HepG2 (cell line): ENCODE data around the gene PRKCE. TPM values are rescaled to one million over a fixed set of nuclear protein-coding genes. Genes with fewer than 3 reads are reported as not detected.
A peak's percentile ranks its signal among the peaks of the same experiment; 100 is the strongest.

Experiments
- HOXD1 ChIP-seq: sonication (generic); formaldehyde crosslinking; IDR thresholded peaks from 2 replicates; pipeline ENCODE4 v1.5.0; 2020; ENCODE audit warnings: missing genetic modification reagents
- RELA ChIP-seq: sonication (generic); formaldehyde crosslinking; IDR thresholded peaks from 2 replicates; pipeline ENCODE4 v1.4.0; 2020; ENCODE audit warnings: missing genetic modification reagents
- SOX5 ChIP-seq: IDR thresholded peaks from 2 replicates; pipeline ENCODE4 v1.6.1; 2016; ENCODE audit warnings: borderline replicate concordance
- ZBTB3 ChIP-seq: sonication (generic); formaldehyde crosslinking; IDR thresholded peaks from 2 replicates; pipeline ENCODE4 v1.4.0; 2020; ENCODE audit warnings: low read depth, mild to moderate bottlenecking, moderate library complexity, missing genetic modification reagents, borderline replicate concordance
- ZMYM4 ChIP-seq: sonication (generic); formaldehyde crosslinking; IDR thresholded peaks from 2 replicates; pipeline ENCODE4 v1.8.1; 2023; ENCODE audit warnings: mild to moderate bottlenecking, missing genetic modification reagents
- polyA plus RNA-seq, 8 experiments: library from polyadenylated mRNA; depleted of rRNA in 3 of 8; stranded (reverse) in 7 of 8; unstranded in 1 of 8; fragments of >200 nt; fragmentation: Illumina TruSeq in 4 of 8; extraction: Trizol in 4 of 8; gene quantifications; 2 replicates each; pipeline versions ENCODE4 v1.2.1 to v1.2.3, GENCODE V29; 2011 to 2016; ENCODE audit warnings: low read depth in 4 of 8, missing spikeins in 1 of 8, mixed read lengths in 1 of 8; ENCODE audit not compliant: insufficient read depth in 1 of 8
- total RNA-seq, 5 experiments: library from RNA; depleted of rRNA; stranded (reverse); fragments of >200 nt; fragmentation: Illumina TruSeq; extraction: Trizol; gene quantifications; 2 replicates each; pipeline ENCODE4 v1.2.3, GENCODE V29; 2016; ENCODE audit warnings: low read depth in 1 of 5
- TF ChIP-seq, protein P1 (sequence below), 2 experiments: sonication (generic) in 1 of 2; formaldehyde crosslinking in 1 of 2; IDR thresholded peaks; 2 replicates each; pipeline versions ENCODE4 v1.6.1 to v1.9.0; 2014 to 2022; ENCODE audit warnings: antibody characterized with exemption in 1 of 2, borderline replicate concordance in 1 of 2, inconsistent platforms in 1 of 2, low read depth in 1 of 2, missing genetic modification reagents in 1 of 2
- TF ChIP-seq, protein P2 (sequence below): sonication (generic); formaldehyde crosslinking; IDR thresholded peaks from 2 replicates; pipeline ENCODE4 v1.5.0; 2020; ENCODE audit warnings: mild to moderate bottlenecking, missing genetic modification reagents, borderline replicate concordance
- TF ChIP-seq, protein P3 (sequence below): sonication (generic); formaldehyde crosslinking; IDR thresholded peaks from 2 replicates; pipeline ENCODE4 v1.4.0; 2020; ENCODE audit warnings: missing genetic modification reagents

PRKCE gene
- total and polyA plus RNA-seq, 2 of the 13 experiments (the other 11 are each of a cell fraction or from before 2014, with no cell fraction given), result 1.0 to 3.9 TPM

DNA sequence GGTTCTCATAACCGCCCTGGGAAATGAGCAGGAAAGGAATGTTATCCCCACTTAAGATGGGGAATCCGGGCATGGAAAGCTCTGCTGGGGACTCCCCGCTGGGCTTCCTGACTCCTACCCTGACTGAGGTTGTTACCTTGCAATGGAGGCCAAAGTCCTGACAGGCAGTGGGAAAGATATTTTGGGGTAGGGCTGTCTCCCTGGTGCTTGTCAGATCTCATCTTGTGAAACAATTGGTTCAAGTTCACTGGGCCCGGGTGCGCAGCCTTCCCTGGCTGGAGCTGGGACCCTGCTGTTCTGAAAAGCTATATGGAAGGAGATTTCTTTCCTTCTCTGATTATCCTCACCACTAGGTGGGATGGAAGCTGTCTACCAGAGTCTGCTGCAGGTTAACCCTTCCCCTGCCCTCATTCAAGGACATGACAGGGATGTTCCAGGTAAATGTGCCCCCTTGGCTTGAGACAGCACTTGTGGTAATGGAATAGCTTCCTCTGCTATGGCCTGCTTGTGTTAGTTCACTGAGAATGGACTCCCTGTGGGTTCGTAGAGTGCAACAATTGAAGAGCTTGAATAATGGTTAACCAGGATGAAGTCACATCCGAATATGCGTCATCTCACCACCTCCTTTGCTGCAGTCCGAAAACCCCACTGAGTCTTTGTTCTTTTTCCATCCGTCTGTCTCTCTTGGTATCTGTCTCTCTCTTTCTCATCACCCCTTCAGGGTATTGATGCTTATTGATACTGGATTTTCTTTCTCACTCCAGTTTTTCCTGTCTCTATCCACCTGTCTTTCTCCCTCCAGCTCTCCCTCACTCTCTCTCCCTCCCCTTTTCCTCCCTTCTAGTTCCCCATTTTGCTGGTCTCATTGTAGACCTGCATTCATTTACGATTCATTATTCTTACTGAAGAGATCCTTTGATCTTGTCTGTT lies 577.9 kb downstream of the PRKCE start (continued):
- TF ChIP-seq, protein P1, sequence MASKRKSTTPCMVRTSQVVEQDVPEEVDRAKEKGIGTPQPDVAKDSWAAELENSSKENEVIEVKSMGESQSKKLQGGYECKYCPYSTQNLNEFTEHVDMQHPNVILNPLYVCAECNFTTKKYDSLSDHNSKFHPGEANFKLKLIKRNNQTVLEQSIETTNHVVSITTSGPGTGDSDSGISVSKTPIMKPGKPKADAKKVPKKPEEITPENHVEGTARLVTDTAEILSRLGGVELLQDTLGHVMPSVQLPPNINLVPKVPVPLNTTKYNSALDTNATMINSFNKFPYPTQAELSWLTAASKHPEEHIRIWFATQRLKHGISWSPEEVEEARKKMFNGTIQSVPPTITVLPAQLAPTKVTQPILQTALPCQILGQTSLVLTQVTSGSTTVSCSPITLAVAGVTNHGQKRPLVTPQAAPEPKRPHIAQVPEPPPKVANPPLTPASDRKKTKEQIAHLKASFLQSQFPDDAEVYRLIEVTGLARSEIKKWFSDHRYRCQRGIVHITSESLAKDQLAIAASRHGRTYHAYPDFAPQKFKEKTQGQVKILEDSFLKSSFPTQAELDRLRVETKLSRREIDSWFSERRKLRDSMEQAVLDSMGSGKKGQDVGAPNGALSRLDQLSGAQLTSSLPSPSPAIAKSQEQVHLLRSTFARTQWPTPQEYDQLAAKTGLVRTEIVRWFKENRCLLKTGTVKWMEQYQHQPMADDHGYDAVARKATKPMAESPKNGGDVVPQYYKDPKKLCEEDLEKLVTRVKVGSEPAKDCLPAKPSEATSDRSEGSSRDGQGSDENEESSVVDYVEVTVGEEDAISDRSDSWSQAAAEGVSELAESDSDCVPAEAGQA (IDR thresholded peaks at IDR 0.05; ENCODE audit: low read depth), result 0 out of 2 replicates have a peak, but pooled peaks have one; percentile 10
- TF ChIP-seq, protein P1 (CRISPR knock-in tag; IDR thresholded peaks at IDR 0.05; ENCODE audit: borderline replicate concordance), result no peak
- TF ChIP-seq, protein P2, sequence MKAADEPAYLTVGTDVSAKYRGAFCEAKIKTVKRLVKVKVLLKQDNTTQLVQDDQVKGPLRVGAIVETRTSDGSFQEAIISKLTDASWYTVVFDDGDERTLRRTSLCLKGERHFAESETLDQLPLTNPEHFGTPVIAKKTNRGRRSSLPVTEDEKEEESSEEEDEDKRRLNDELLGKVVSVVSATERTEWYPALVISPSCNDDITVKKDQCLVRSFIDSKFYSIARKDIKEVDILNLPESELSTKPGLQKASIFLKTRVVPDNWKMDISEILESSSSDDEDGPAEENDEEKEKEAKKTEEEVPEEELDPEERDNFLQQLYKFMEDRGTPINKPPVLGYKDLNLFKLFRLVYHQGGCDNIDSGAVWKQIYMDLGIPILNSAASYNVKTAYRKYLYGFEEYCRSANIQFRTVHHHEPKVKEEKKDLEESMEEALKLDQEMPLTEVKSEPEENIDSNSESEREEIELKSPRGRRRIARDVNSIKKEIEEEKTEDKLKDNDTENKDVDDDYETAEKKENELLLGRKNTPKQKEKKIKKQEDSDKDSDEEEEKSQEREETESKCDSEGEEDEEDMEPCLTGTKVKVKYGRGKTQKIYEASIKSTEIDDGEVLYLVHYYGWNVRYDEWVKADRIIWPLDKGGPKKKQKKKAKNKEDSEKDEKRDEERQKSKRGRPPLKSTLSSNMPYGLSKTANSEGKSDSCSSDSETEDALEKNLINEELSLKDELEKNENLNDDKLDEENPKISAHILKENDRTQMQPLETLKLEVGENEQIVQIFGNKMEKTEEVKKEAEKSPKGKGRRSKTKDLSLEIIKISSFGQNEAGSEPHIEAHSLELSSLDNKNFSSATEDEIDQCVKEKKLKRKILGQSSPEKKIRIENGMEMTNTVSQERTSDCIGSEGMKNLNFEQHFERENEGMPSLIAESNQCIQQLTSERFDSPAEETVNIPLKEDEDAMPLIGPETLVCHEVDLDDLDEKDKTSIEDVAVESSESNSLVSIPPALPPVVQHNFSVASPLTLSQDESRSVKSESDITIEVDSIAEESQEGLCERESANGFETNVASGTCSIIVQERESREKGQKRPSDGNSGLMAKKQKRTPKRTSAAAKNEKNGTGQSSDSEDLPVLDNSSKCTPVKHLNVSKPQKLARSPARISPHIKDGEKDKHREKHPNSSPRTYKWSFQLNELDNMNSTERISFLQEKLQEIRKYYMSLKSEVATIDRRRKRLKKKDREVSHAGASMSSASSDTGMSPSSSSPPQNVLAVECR (CRISPR knock-in tag), result peak; percentile 56; the same call in 1 of the 2 replicates
- peak; percentile 69 for TF ChIP-seq ZMYM4
- 0 out of 2 replicates have a peak, but pooled peaks have one; percentile 13 for TF ChIP-seq RELA (CRISPR knock-in tag)
- peak; percentile 77; the same call in 1 of the 2 replicates for TF ChIP-seq SOX5 (CRISPR knock-in tag)
- no peak for TF ChIP-seq HOXD1 (CRISPR knock-in tag)
- TF ChIP-seq ZBTB3 (CRISPR knock-in tag), result 0 out of 2 replicates have a peak, but pooled peaks have one; percentile 11
- TF ChIP-seq, protein P3, sequence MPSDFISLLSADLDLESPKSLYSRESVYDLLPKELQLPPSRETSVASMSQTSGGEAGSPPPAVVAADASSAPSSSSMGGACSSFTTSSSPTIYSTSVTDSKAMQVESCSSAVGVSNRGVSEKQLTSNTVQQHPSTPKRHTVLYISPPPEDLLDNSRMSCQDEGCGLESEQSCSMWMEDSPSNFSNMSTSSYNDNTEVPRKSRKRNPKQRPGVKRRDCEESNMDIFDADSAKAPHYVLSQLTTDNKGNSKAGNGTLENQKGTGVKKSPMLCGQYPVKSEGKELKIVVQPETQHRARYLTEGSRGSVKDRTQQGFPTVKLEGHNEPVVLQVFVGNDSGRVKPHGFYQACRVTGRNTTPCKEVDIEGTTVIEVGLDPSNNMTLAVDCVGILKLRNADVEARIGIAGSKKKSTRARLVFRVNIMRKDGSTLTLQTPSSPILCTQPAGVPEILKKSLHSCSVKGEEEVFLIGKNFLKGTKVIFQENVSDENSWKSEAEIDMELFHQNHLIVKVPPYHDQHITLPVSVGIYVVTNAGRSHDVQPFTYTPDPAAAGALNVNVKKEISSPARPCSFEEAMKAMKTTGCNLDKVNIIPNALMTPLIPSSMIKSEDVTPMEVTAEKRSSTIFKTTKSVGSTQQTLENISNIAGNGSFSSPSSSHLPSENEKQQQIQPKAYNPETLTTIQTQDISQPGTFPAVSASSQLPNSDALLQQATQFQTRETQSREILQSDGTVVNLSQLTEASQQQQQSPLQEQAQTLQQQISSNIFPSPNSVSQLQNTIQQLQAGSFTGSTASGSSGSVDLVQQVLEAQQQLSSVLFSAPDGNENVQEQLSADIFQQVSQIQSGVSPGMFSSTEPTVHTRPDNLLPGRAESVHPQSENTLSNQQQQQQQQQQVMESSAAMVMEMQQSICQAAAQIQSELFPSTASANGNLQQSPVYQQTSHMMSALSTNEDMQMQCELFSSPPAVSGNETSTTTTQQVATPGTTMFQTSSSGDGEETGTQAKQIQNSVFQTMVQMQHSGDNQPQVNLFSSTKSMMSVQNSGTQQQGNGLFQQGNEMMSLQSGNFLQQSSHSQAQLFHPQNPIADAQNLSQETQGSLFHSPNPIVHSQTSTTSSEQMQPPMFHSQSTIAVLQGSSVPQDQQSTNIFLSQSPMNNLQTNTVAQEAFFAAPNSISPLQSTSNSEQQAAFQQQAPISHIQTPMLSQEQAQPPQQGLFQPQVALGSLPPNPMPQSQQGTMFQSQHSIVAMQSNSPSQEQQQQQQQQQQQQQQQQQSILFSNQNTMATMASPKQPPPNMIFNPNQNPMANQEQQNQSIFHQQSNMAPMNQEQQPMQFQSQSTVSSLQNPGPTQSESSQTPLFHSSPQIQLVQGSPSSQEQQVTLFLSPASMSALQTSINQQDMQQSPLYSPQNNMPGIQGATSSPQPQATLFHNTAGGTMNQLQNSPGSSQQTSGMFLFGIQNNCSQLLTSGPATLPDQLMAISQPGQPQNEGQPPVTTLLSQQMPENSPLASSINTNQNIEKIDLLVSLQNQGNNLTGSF (CRISPR knock-in tag), result no peak
